CD4-positive, alpha-beta T cell (primary cell): ENCODE data around the gene TMEM132E. TPM values are rescaled to one million over a fixed set of nuclear protein-coding genes. Genes with fewer than 3 reads are reported as not detected.

Experiments used
- ATAC-seq: fragments of 200-7000 bp; cut with Tn5 transposase; one replicate; pipeline ENCODE4 v1.10.0; 2022; ENCODE audit warnings: mild to moderate bottlenecking; ENCODE audit not compliant: poor library complexity
- CTCF ChIA-PET: fragments of 350-600 bp; sonication (Branson Sonifier 250); formaldehyde crosslinking; loops from one replicate; lab custom pipeline; 2021; ENCODE audit warnings: antibody characterized with exemption, inconsistent platforms; lab: Charles Lee
- POLR2A ChIA-PET: fragments of 350-600 bp; sonication (Branson Sonifier 250); formaldehyde crosslinking; loops from one replicate; lab custom pipeline; 2021; ENCODE audit warnings: antibody characterized with exemption, inconsistent platforms; lab: Charles Lee
- DNase-seq, 14 experiments: peaks; one replicate each; pipeline ENCODE4 v3.0.0-alpha.2; 2013 to 2020; ENCODE audit warnings: mixed read lengths in 2 of 14
- H3K27ac ChIP-seq, 2 donors: one replicate each; pipeline versions ENCODE4 v1.5.1 to v1.7.0; 2013; ENCODE audit warnings: low read length in 2 of 2, low read depth in 1 of 2, mild to moderate bottlenecking in 1 of 2
- H3K27me3 ChIP-seq, 2 experiments: 1 replicate in 1 of 2; 2 replicates in 1 of 2; pipeline versions ENCODE4 v1.6.1 to v1.7.0; 2013; ENCODE audit warnings: low read length in 2 of 2, control low read depth in 1 of 2, mild to moderate bottlenecking in 1 of 2, moderate library complexity in 1 of 2; ENCODE audit not compliant: insufficient read depth in 2 of 2, control insufficient read depth in 1 of 2
- H3K36me3 ChIP-seq: one replicate; pipeline ENCODE4 v1.6.1; 2013; ENCODE audit warnings: low read length, control low read depth; ENCODE audit not compliant: insufficient read depth
- H3K4me1 ChIP-seq: one replicate; pipeline ENCODE4 v1.6.1; 2013; ENCODE audit warnings: low read length, control low read depth; ENCODE audit not compliant: insufficient read depth
- H3K4me3 ChIP-seq: one replicate; pipeline ENCODE4 v1.5.1; 2013; ENCODE audit warnings: mild to moderate bottlenecking, low read length, moderate library complexity
- H3K9me3 ChIP-seq, 2 experiments: 1 replicate in 1 of 2; 2 replicates in 1 of 2; pipeline versions ENCODE4 v1.6.1 to v1.7.0; 2013; ENCODE audit warnings: low read length in 2 of 2, mild to moderate bottlenecking in 2 of 2, control low read depth in 1 of 2, moderate library complexity in 1 of 2; ENCODE audit not compliant: control insufficient read depth in 1 of 2, insufficient read depth in 1 of 2
- H3K27ac Mint-ChIP-seq: one replicate; pipeline ENCODE4 v1.8.0; 2020; ENCODE audit warnings: mixed read lengths
- H3K27me3 Mint-ChIP-seq: one replicate; pipeline ENCODE4 v1.8.0; 2021; ENCODE audit warnings: mixed read lengths
- H3K36me3 Mint-ChIP-seq: one replicate; pipeline ENCODE4 v1.8.0; 2021; ENCODE audit warnings: low read depth, mixed read lengths
- H3K4me1 Mint-ChIP-seq: one replicate; pipeline ENCODE4 v1.8.0; 2021; ENCODE audit warnings: low read depth, mixed read lengths
- H3K4me3 Mint-ChIP-seq: one replicate; pipeline ENCODE4 v1.8.0; 2020; ENCODE audit warnings: mild to moderate bottlenecking, mixed read lengths
- H3K9me3 Mint-ChIP-seq: one replicate; pipeline ENCODE4 v1.8.0; 2020; ENCODE audit warnings: mixed read lengths
- intact Hi-C, 2 experiments: fragments of 100-400 bp; cut with DNase I in 1 of 2; cut with micrococcal nuclease in 1 of 2; formaldehyde crosslinking; loops; one replicate each; pipeline versions ENCODE4 v1.15.1 to v1.9.0; 2023 to 2025; cut with DNase I, micrococcal nuclease
- total RNA-seq, 174 experiments: library from RNA in 2 of 174; stranded (reverse) in 2 of 174; gene quantifications; one replicate each; pipeline ENCODE4 v1.2.3 and lab custom pipeline; 2021 to 2026
- TF ChIP-seq, protein P1 (sequence below): fragments of 200-600 bp; IDR thresholded peaks from one replicate; pipeline ENCODE4 v1.8.0; 2022; ENCODE audit warnings: antibody characterized with exemption, mild to moderate bottlenecking

TMEM132E gene
- total RNA-seq, 2 experiments from 2014 or later, result 0.05 TPM; not detected in 1

- Histone ChIP-seq H3K27ac (no peak overlapping the region), H3K4me3 (no peak overlapping the region), H3K4me1 (peaks cover 10% of the 10 kb centered on the region), H3K27me3 (peaks cover 4 to 6% of the 10 kb centered on the region in 2 experiments), H3K36me3 (no peaks in the 10 kb centered on the region), H3K9me3 (no peaks in the 10 kb centered on the region)
- Mint-ChIP-seq H3K4me3 (no peak overlapping the region), H3K27me3 (peaks cover 38% of the 10 kb centered on the region), H3K4me1 (peaks cover 13% of the 10 kb centered on the region), H3K9me3 (no peaks in the 10 kb centered on the region), H3K27ac (no peak overlapping the region), H3K36me3 (no peaks in the 10 kb centered on the region)
- CTCF ChIA-PET, result no interaction called here
- TF ChIP-seq, protein P1, sequence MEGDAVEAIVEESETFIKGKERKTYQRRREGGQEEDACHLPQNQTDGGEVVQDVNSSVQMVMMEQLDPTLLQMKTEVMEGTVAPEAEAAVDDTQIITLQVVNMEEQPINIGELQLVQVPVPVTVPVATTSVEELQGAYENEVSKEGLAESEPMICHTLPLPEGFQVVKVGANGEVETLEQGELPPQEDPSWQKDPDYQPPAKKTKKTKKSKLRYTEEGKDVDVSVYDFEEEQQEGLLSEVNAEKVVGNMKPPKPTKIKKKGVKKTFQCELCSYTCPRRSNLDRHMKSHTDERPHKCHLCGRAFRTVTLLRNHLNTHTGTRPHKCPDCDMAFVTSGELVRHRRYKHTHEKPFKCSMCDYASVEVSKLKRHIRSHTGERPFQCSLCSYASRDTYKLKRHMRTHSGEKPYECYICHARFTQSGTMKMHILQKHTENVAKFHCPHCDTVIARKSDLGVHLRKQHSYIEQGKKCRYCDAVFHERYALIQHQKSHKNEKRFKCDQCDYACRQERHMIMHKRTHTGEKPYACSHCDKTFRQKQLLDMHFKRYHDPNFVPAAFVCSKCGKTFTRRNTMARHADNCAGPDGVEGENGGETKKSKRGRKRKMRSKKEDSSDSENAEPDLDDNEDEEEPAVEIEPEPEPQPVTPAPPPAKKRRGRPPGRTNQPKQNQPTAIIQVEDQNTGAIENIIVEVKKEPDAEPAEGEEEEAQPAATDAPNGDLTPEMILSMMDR, result no peak
- ATAC-seq (no peak), DNase-seq (no peak)
- intact Hi-C loops, result no loop called here
- POLR2A ChIA-PET, result no interaction called here
These were observed 90.1 kb downstream of the TMEM132E start for GRCh38 chr17:34669511-34669910.

DNA sequence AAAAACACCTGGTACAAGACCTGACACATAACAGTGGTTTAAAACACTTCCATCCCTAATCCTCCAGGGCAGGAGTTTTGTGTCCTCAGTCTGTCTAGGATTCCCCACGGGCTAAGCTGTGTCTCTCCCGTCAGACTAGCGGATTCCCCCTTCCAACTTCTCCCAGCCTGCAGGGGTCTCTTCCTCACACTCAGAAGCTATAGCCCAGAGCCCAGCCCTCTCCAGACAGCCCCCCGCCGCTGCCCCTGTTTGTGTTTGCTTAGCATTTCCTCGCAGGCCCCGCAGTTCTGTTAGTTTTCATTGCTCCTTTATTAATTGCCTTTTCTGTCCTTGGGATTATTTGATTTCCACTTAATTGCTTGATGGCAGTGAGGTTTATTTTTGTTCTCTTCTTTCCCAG lies 91.2 kb downstream of the TMEM132E start:
- Histone ChIP-seq H3K27ac (no peak overlapping the region), H3K27me3 (peaks cover 4 to 10% of the 10 kb centered on the region in 2 experiments), H3K36me3 (no peaks in the 10 kb centered on the region), H3K9me3 (no peaks in the 10 kb centered on the region), H3K4me3 (no peak overlapping the region), H3K4me1 (no peaks in the 10 kb centered on the region)
- ATAC-seq (no peak), DNase-seq (no peak)
- Mint-ChIP-seq H3K4me3 (no peak overlapping the region), H3K9me3 (no peaks in the 10 kb centered on the region), H3K4me1 (peaks cover 3% of the 10 kb centered on the region), H3K36me3 (no peaks in the 10 kb centered on the region), H3K27me3 (peaks cover 39% of the 10 kb centered on the region), H3K27ac (no peak overlapping the region)
- TF ChIP-seq, protein P1, result no peak
- intact Hi-C loops, result no loop called here
- POLR2A ChIA-PET, result no interaction called here
- CTCF ChIA-PET, result no interaction called here

- Histone ChIP-seq H3K9me3 (no peaks in the 10 kb centered on the region), H3K4me3 (no peak overlapping the region)
- H3K27ac Mint-ChIP-seq, result no peak overlapping the region
These were observed 91.8 kb downstream of the TMEM132E start for GRCh38 chr17:34671191-34671590.

More at GRCh38 chr17:34671191-34671590, 91.8 kb downstream of the TMEM132E start:
- ATAC-seq (no peak), DNase-seq (no peak)
- POLR2A ChIA-PET, result no interaction called here
- Mint-ChIP-seq H3K4me1 (no peaks in the 10 kb centered on the region), H3K9me3 (no peaks in the 10 kb centered on the region), H3K4me3 (no peak overlapping the region), H3K36me3 (no peaks in the 10 kb centered on the region), H3K27me3 (peaks cover 44% of the 10 kb centered on the region)
- TF ChIP-seq, protein P1, result no peak
- Histone ChIP-seq H3K36me3 (no peaks in the 10 kb centered on the region), H3K27me3 (peaks cover 4 to 10% of the 10 kb centered on the region in 2 experiments), H3K27ac (no peak overlapping the region), H3K4me1 (no peaks in the 10 kb centered on the region)
- CTCF ChIA-PET, result no interaction called here
- intact Hi-C loops, result no loop called here
